Aortic smooth muscle cell (primary cell): ENCODE data around the gene DESI2. TPM values are rescaled to one million over a fixed set of nuclear protein-coding genes. Genes with fewer than 3 reads are reported as not detected.

Experiments
- total RNA-seq: library from RNA; depleted of rRNA; stranded (reverse); fragments of >200 nt; gene quantifications from 2 replicates; pipeline ENCODE4 v1.2.3, GENCODE V29; 2014

Gene DESI2
- total RNA-seq = 34.3 and 42.2 TPM in 2 replicates

GRCh38 chr1:244652623-244653438 is at the start of gene DESI2:
TSS of gene DESI2 (plus strand) at chr1:244653126. CDS start at chr1:244653314, 188 bp downstream.

Other genes starting within 250 kb of the DESI2 start
- 38.5 and 43.1 TPM in 2 replicates for gene ADSS2, start 201.2 kb upstream of the DESI2 start, total RNA-seq
- gene CATSPERE, start 191.9 kb upstream of the DESI2 start, total RNA-seq = 0.62 and 1.5 TPM in 2 replicates
- gene COX20, start 182.5 kb downstream of the DESI2 start, total RNA-seq = 26.7 and 27.2 TPM in 2 replicates
- gene HNRNPU, start 211.4 kb downstream of the DESI2 start, total RNA-seq = 352 and 387 TPM in 2 replicates